HEK293 (cell line): ENCODE measurements around the gene METTL5.
"Not testable (repeated sequence)": the region's sequence is repeated elsewhere in the genome, so short reads cannot be mapped to it uniquely, and the experiment has no call there.

Experiments
- CTCF ChIA-PET: fragments of 350-600 bp; formaldehyde crosslinking; extraction: SDS; loops from one replicate; lab custom pipeline; 2021; ENCODE audit warnings: antibody characterized with exemption; lab: Yijun Ruan, JAX
- POLR2A ChIA-PET: fragments of 300-600 bp; formaldehyde crosslinking; extraction: SDS; loops from one replicate; lab custom pipeline; 2020; ENCODE audit warnings: antibody characterized with exemption, inconsistent platforms; lab: Yijun Ruan, JAX
- H3K27ac ChIP-seq: fragments of 200-500 bp; sonication (Bioruptor generic); 2 replicates; pipeline ENCODE4 v1.5.1; 2014; ENCODE audit warnings: low read depth, low read length, control low read depth, inconsistent platforms; ENCODE audit errors: extremely low read depth
- H3K36me3 ChIP-seq, 2 experiments: fragments of 200-500 bp in 1 of 2; sonication (Bioruptor generic) in 1 of 2; 1 replicate in 1 of 2; 2 replicates in 1 of 2; pipeline ENCODE4 v1.5.1; 2014 to 2017; ENCODE audit warnings: inconsistent platforms in 2 of 2, low read length in 2 of 2; ENCODE audit not compliant: control insufficient read depth in 2 of 2, insufficient read depth in 1 of 2
- H3K4me1 ChIP-seq: fragments of 200-500 bp; sonication (Bioruptor generic); 2 replicates; pipeline ENCODE4 v1.5.1; 2014; ENCODE audit warnings: mild to moderate bottlenecking, low read length, inconsistent platforms; ENCODE audit not compliant: control insufficient read depth, insufficient read depth
- H3K4me3 ChIP-seq: 2 replicates; pipeline ENCODE4 v1.5.1; 2011; ENCODE audit warnings: low read depth, mild to moderate bottlenecking, control low read depth, low read length, moderate library complexity
- H3K9me3 ChIP-seq: fragments of 200-500 bp; sonication (Bioruptor generic); 2 replicates; pipeline ENCODE4 v1.5.1; 2014; ENCODE audit warnings: low read depth, low read length, inconsistent platforms; ENCODE audit not compliant: control insufficient read depth, insufficient read depth
- EGR2 ChIP-seq: fragments of 450-650 bp; formaldehyde crosslinking; IDR thresholded peaks from 2 replicates; pipeline ENCODE4 v1.5.1; 2016; ENCODE audit warnings: low read depth, missing biosample characterization, missing genetic modification characterization
- GLIS2 ChIP-seq: fragments of 450-650 bp; formaldehyde crosslinking; IDR thresholded peaks from 2 replicates; pipeline ENCODE4 v1.5.1; 2016; ENCODE audit warnings: missing biosample characterization, missing genetic modification characterization
- KLF1 ChIP-seq: fragments of 450-650 bp; formaldehyde crosslinking; IDR thresholded peaks from 2 replicates; pipeline ENCODE4 v1.5.1; 2016; ENCODE audit warnings: missing biosample characterization, missing genetic modification characterization
- SCRT2 ChIP-seq: fragments of 450-650 bp; formaldehyde crosslinking; IDR thresholded peaks from 2 replicates; pipeline ENCODE4 v1.5.1; 2016; ENCODE audit warnings: missing biosample characterization, missing genetic modification characterization
- WT1 ChIP-seq: fragments of 450-650 bp; formaldehyde crosslinking; IDR thresholded peaks from 2 replicates; pipeline ENCODE4 v1.5.1; 2016; ENCODE audit warnings: missing biosample characterization, missing genetic modification characterization
- ZBTB6 ChIP-seq: fragments of 450-650 bp; formaldehyde crosslinking; IDR thresholded peaks from 2 replicates; pipeline ENCODE4 v1.5.1; 2017; ENCODE audit warnings: missing biosample characterization, missing genetic modification characterization
- ZNF202 ChIP-seq: fragments of 450-650 bp; formaldehyde crosslinking; IDR thresholded peaks from 2 replicates; pipeline ENCODE4 v1.5.1; 2016; ENCODE audit warnings: missing biosample characterization, missing genetic modification characterization, borderline replicate concordance
- ZNF214 ChIP-seq: fragments of 450-650 bp; formaldehyde crosslinking; IDR thresholded peaks from 2 replicates; pipeline ENCODE4 v1.5.1; 2017; ENCODE audit warnings: missing biosample characterization, mild to moderate bottlenecking, missing genetic modification characterization, borderline replicate concordance
- ZNF26 ChIP-seq: fragments of 450-650 bp; formaldehyde crosslinking; IDR thresholded peaks from 2 replicates; pipeline ENCODE4 v1.5.1; 2016; ENCODE audit warnings: missing biosample characterization, missing genetic modification characterization
- ZNF350 ChIP-seq: fragments of 450-650 bp; formaldehyde crosslinking; IDR thresholded peaks from 2 replicates; pipeline ENCODE4 v1.5.0; 2017; ENCODE audit warnings: missing biosample characterization, mild to moderate bottlenecking, missing genetic modification characterization
- ZNF433 ChIP-seq: fragments of 450-650 bp; formaldehyde crosslinking; IDR thresholded peaks from 2 replicates; pipeline ENCODE4 v1.5.1; 2016; ENCODE audit warnings: missing biosample characterization, missing genetic modification characterization, low read depth
- ZNF514 ChIP-seq: fragments of 450-650 bp; formaldehyde crosslinking; IDR thresholded peaks from 2 replicates; pipeline ENCODE4 v1.5.1; 2016; ENCODE audit warnings: missing biosample characterization, missing genetic modification characterization
- ZNF580 ChIP-seq: fragments of 450-650 bp; formaldehyde crosslinking; IDR thresholded peaks from 2 replicates; pipeline ENCODE4 v1.5.1; 2016; ENCODE audit warnings: missing biosample characterization, missing genetic modification characterization
- ZNF626 ChIP-seq: fragments of 450-650 bp; sonication (Bioruptor Pico); formaldehyde crosslinking; IDR thresholded peaks from 2 replicates; pipeline ENCODE4 v1.5.1; 2018; ENCODE audit warnings: missing biosample characterization, missing genetic modification characterization, inconsistent platforms
- ZNF670 ChIP-seq: fragments of 450-650 bp; formaldehyde crosslinking; IDR thresholded peaks from 2 replicates; pipeline ENCODE4 v1.5.1; 2016; ENCODE audit warnings: missing biosample characterization, missing genetic modification characterization, low read depth
- ZNF677 ChIP-seq: fragments of 450-650 bp; IDR thresholded peaks from 2 replicates; pipeline ENCODE4 v1.5.0; 2018; ENCODE audit warnings: missing biosample characterization, mild to moderate bottlenecking, missing genetic modification characterization, moderate library complexity
- ZNF747 ChIP-seq: fragments of 450-650 bp; formaldehyde crosslinking; IDR thresholded peaks from 2 replicates; pipeline ENCODE4 v1.5.1; 2016; ENCODE audit warnings: missing biosample characterization, missing genetic modification characterization
- TF ChIP-seq, protein P1 (sequence below): fragments of 450-650 bp; formaldehyde crosslinking; IDR thresholded peaks from 2 replicates; pipeline ENCODE4 v1.5.1; 2016; ENCODE audit warnings: missing biosample characterization, missing genetic modification characterization, borderline replicate concordance
- TF ChIP-seq, protein P2 (sequence below): fragments of 450-650 bp; formaldehyde crosslinking; IDR thresholded peaks from 2 replicates; pipeline ENCODE4 v1.5.1; 2017; ENCODE audit warnings: missing biosample characterization, missing genetic modification characterization

METTL5 gene

GRCh38 chr2:169845016-169845415 is 20.3 kb upstream of the METTL5 start (continued):
- TF ChIP-seq ZNF26 (tag by site-specific recombination) (no peak), ZNF202 (no peak), ZNF677 (no peak), ZNF514 (tag by site-specific recombination) (no peak)
- TF ChIP-seq, protein P1, sequence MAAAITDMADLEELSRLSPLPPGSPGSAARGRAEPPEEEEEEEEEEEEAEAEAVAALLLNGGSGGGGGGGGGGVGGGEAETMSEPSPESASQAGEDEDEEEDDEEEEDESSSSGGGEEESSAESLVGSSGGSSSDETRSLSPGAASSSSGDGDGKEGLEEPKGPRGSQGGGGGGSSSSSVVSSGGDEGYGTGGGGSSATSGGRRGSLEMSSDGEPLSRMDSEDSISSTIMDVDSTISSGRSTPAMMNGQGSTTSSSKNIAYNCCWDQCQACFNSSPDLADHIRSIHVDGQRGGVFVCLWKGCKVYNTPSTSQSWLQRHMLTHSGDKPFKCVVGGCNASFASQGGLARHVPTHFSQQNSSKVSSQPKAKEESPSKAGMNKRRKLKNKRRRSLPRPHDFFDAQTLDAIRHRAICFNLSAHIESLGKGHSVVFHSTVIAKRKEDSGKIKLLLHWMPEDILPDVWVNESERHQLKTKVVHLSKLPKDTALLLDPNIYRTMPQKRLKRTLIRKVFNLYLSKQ = no peak

DNA sequence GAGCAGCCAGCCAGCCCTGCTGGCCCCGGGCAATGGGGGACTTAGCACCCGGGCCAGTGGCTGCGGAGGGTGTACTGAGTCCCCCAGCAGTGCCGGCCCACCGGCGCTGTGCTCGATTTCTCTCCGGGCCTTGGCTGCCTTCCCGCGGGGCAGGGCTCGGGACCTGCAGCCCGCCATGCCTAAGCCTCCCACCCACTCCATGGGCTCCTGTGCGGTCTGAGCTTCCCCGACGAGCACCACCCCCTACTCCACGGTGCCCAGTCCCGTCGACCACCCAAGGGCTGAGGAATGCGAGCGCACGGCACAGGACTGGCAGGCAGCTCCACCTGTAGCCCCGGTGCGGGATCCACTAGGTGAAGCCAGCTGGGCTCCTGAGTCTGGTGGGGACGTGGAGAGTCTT is 16.9 kb upstream of the METTL5 start:
- POLR2A ChIA-PET, CTCF ChIA-PET, H3K27ac ChIP-seq, H3K36me3 ChIP-seq, H3K4me1 ChIP-seq, H3K9me3 ChIP-seq, H3K4me3 ChIP-seq: not testable (repeated sequence)

DNA sequence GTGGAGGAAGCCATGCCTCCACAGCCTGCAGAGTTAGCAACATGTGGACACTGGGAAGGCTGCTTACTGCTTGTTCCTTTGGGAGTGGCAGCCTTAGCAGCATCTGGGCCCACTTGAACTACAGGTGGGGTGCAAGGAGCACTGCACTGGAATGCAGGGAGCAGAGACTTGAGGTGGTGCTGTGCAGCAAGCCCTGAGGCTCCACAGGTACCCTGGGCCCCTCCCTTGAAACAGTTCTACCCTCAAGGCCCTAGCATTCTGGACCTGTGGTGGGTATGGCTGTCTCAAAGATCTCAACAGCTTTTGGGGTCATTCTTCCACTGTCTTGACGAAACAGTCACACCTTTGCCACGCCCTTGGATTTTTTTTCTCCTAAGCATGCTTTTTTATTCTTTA is 16.0 kb upstream of the METTL5 start:
- H3K27ac ChIP-seq = no peak overlapping the region
- no peaks in the 10 kb centered on the region for H3K9me3 ChIP-seq
- CTCF ChIA-PET = no interaction called here
- H3K4me1 ChIP-seq = no peaks in the 10 kb centered on the region
- POLR2A ChIA-PET = interaction anchor here (1.2 kb wide), 1 partner anchor 14 kb away, joined by 3 read pairs; the partner anchor contains the start of gene UBR3
- TF ChIP-seq ZNF580 (tag by site-specific recombination) (no peak), SCRT2 (peak; percentile 48)
- H3K36me3 ChIP-seq = peaks cover 3 to 8% of the 10 kb centered on the region in 2 experiments; a peak in 2 of 3 replicates
- no peak overlapping the region for H3K4me3 ChIP-seq

DNA sequence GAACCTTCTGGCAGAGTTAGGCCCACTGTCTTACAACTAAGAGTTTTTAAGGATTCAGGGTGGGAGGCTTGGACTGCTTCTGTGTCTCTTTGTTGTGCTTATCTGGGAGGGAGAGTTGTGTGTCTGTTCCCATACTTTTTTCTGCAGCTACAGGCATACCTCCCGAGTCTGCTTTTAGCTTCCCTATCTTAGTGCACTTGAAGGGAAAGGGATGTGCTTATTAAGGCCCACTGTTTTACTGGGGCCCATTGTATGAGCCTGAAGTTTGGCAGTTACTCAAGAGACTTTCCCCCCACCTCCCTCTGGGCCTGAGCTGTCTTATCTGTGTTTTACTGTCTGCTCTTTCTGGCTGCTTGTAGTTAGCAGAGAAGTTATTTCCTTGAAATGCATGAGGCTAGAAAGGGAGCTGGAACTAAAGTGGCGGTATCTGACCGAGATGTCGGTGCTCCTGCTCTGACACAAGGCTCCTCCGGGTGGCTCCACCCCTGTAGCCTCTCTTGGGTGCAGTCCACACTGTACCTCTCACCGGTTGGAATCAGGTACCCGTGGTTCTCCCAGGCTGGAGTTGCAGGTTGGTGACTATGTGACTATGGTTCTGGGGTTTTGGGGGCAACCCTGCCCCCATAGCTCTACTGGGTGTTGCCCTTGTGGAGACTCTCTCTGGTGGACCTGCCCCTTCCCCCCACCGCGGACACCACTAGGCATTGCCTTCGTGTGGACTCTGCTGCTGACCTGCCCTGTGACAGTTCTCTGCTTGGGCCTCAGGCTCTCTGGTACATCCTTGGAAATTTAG is 15.4 kb upstream of the METTL5 start:
- H3K4me1 ChIP-seq = no peaks in the 10 kb centered on the region
- ChIA-PET POLR2A (interaction anchor here (1.2 kb wide), 1 partner anchor 13 kb away, joined by 3 read pairs; the partner anchor contains the start of gene UBR3), CTCF (interaction anchor here (0.6 kb wide), 1 partner anchor 1124 kb away, joined by 5 read pairs; no protein-coding TSS in a partner anchor)
- H3K9me3 ChIP-seq = no peaks in the 10 kb centered on the region
- H3K36me3 ChIP-seq = peaks cover 3 to 8% of the 10 kb centered on the region in 2 experiments; a peak in 2 of 3 replicates
- H3K4me3 ChIP-seq = no peak overlapping the region
- no peak overlapping the region for H3K27ac ChIP-seq
- TF ChIP-seq KLF1 (tag by site-specific recombination) = no peak
- no peak for TF ChIP-seq WT1 (tag by site-specific recombination)
- TF ChIP-seq ZNF350 (tag by site-specific recombination) = no peak
- no peak for TF ChIP-seq ZNF433 (tag by site-specific recombination)
- TF ChIP-seq, protein P2, sequence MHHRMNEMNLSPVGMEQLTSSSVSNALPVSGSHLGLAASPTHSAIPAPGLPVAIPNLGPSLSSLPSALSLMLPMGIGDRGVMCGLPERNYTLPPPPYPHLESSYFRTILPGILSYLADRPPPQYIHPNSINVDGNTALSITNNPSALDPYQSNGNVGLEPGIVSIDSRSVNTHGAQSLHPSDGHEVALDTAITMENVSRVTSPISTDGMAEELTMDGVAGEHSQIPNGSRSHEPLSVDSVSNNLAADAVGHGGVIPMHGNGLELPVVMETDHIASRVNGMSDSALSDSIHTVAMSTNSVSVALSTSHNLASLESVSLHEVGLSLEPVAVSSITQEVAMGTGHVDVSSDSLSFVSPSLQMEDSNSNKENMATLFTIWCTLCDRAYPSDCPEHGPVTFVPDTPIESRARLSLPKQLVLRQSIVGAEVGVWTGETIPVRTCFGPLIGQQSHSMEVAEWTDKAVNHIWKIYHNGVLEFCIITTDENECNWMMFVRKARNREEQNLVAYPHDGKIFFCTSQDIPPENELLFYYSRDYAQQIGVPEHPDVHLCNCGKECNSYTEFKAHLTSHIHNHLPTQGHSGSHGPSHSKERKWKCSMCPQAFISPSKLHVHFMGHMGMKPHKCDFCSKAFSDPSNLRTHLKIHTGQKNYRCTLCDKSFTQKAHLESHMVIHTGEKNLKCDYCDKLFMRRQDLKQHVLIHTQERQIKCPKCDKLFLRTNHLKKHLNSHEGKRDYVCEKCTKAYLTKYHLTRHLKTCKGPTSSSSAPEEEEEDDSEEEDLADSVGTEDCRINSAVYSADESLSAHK = no peak
- TF ChIP-seq ZNF670 (tag by site-specific recombination) = no peak
- TF ChIP-seq ZNF214 (tag by site-specific recombination) = no peak
- no peak for TF ChIP-seq ZBTB6 (tag by site-specific recombination)
- TF ChIP-seq ZNF626 (tag by site-specific recombination) = no peak
- no peak for TF ChIP-seq GLIS2 (tag by site-specific recombination)
- TF ChIP-seq EGR2 (tag by site-specific recombination) = no peak
- TF ChIP-seq ZNF747 (tag by site-specific recombination) = no peak
